Fibroblast of lung (primary cell): Measurements from ENCODE around the gene GMFB. TPM values are rescaled to one million over a fixed set of nuclear protein-coding genes. Genes with fewer than 3 reads are reported as not detected.

ENCODE experiments used
- DNase-seq, 2 donors: peaks; one replicate each; pipeline versions ENCODE4 v3.0.0 to v3.0.0-alpha.2; 2010; ENCODE audit warnings: low read depth in 2 of 2
- H2AFZ ChIP-seq: 2 replicates; pipeline ENCODE4 v1.5.1; 2012; ENCODE audit warnings: low read length, control low read depth, inconsistent platforms
- H3K27ac ChIP-seq: 2 replicates; pipeline ENCODE4 v1.5.1; 2011; ENCODE audit warnings: low read length, control low read depth; ENCODE audit not compliant: insufficient read depth
- H3K27me3 ChIP-seq: 2 replicates; pipeline ENCODE4 v1.5.1; 2011; ENCODE audit warnings: mild to moderate bottlenecking, low read length; ENCODE audit not compliant: control insufficient read depth, insufficient read depth
- H3K36me3 ChIP-seq: 2 replicates; pipeline ENCODE4 v1.5.1; 2011; ENCODE audit warnings: low read length; ENCODE audit not compliant: control insufficient read depth, insufficient read depth
- H3K4me1 ChIP-seq: 2 replicates; pipeline ENCODE4 v1.5.1; 2011; ENCODE audit warnings: low read length; ENCODE audit not compliant: control insufficient read depth, insufficient read depth; ENCODE audit errors: extremely low read depth
- H3K4me2 ChIP-seq: 2 replicates; pipeline ENCODE4 v1.5.1; 2011; ENCODE audit warnings: low read length, control low read depth; ENCODE audit not compliant: insufficient read depth; ENCODE audit errors: extremely low read depth
- H3K4me3 ChIP-seq, 4 experiments: fragments of 200-600 bp in 1 of 4; sonication (generic) in 1 of 4; replicated peaks in 1 of 4; 2 replicates each; pipeline ENCODE4 v1.5.1; 2011 to 2016; ENCODE audit warnings: low read length in 4 of 4, low read depth in 3 of 4, mild to moderate bottlenecking in 3 of 4, control low read depth in 2 of 4, inconsistent platforms in 1 of 4, mixed read lengths in 1 of 4; ENCODE audit not compliant: insufficient read depth in 1 of 4; ENCODE audit errors: control extremely low read depth in 1 of 4
- H3K79me2 ChIP-seq: 2 replicates; pipeline ENCODE4 v1.5.1; 2012; ENCODE audit warnings: mild to moderate bottlenecking, low read length, inconsistent platforms; ENCODE audit not compliant: control insufficient read depth, insufficient read depth
- H3K9ac ChIP-seq: 2 replicates; pipeline ENCODE4 v1.5.1; 2011; ENCODE audit warnings: mild to moderate bottlenecking, low read length, control low read depth; ENCODE audit not compliant: insufficient read depth
- H3K9me3 ChIP-seq: 2 replicates; pipeline ENCODE4 v1.5.1; 2012; ENCODE audit warnings: low read depth, low read length; ENCODE audit not compliant: control insufficient read depth, insufficient read depth
- H4K20me1 ChIP-seq: 2 replicates; pipeline ENCODE4 v1.5.1; 2011; ENCODE audit warnings: low read length; ENCODE audit not compliant: control insufficient read depth, insufficient read depth; ENCODE audit errors: extremely low read depth
- EZH2 ChIP-seq: IDR thresholded peaks from 2 replicates; pipeline ENCODE4 v1.5.1; 2012; ENCODE audit warnings: low read length, control low read depth, mild to moderate bottlenecking; ENCODE audit errors: missing control alignments
- polyA plus RNA-seq, 2 donors: library from polyadenylated mRNA; depleted of rRNA in 1 of 2; stranded (reverse) in 1 of 2; unstranded in 1 of 2; fragments of >200 nt; gene quantifications; 2 replicates each; pipeline ENCODE4 v1.2.1, GENCODE V29; 2011 to 2012; ENCODE audit warnings: missing spikeins in 1 of 2
- total RNA-seq: library from RNA; depleted of rRNA; stranded (reverse); fragments of >200 nt; gene quantifications from 2 replicates; pipeline ENCODE4 v1.2.1, GENCODE V29; 2014
- TF ChIP-seq, protein P1 (sequence below), 2 donors: IDR thresholded peaks in 1 of 2; conservative IDR thresholded peaks in 1 of 2; 1 replicate in 1 of 2; 2 replicates in 1 of 2; pipeline ENCODE4 v1.5.1; 2011 to 2012; ENCODE audit warnings: low read length in 2 of 2, control low read depth in 1 of 2, inconsistent platforms in 1 of 2, low read depth in 1 of 2, mild to moderate bottlenecking in 1 of 2

Gene GMFB
- total and polyA plus RNA-seq, 2 donors (not counting 1 experiment from before 2014, with no cell fraction given) = 69.2 to 85.5 TPM

DNA sequence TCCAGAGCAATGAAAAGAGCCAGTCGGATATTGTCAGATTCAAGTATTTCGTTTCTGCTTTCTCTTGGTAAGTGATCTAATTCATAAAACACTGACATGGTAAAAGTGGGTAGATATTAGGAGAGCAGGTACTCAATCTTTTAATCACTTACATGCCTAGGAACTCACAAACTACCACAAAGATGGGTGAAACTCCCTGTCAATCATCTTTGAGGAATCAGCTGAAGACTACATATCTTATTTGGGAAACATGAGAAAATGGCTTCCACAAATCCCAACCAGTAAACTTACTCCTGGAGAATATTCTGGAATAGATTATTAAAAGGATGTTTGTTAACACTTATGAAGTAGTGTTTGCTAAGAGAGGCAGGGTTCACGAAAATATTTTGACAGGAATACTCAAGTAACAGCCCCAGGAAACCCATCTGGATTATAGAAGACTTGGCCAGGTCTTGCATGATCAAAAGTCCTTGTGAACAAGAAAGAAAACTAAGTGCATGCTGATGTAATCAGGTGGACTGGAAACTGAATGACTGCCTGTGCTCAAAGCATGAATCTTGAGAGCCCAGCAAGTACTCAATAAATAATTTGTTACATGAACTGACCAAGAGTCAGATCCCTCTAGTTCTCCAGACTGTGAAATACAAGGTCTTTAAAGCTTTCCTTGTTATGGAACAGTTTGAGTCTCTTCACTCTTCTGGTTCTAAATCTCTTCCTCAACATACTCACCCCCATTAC is 63.1 kb downstream of the GMFB start:
- Histone ChIP-seq H3K79me2 (peaks cover 5% of the 10 kb centered on the region), H3K27ac (no peak overlapping the region), H2AFZ (no peak overlapping the region), H3K27me3 (no peaks in the 10 kb centered on the region), H4K20me1 (no peaks in the 10 kb centered on the region), H3K36me3 (peaks cover 4% of the 10 kb centered on the region), H3K4me1 (no peaks in the 10 kb centered on the region), H3K9me3 (no peaks in the 10 kb centered on the region), H3K9ac (no peak overlapping the region), H3K4me3 (no peak overlapping the region), H3K4me2 (no peak overlapping the region)
- no peak for DNase-seq
- TF ChIP-seq, protein P1, sequence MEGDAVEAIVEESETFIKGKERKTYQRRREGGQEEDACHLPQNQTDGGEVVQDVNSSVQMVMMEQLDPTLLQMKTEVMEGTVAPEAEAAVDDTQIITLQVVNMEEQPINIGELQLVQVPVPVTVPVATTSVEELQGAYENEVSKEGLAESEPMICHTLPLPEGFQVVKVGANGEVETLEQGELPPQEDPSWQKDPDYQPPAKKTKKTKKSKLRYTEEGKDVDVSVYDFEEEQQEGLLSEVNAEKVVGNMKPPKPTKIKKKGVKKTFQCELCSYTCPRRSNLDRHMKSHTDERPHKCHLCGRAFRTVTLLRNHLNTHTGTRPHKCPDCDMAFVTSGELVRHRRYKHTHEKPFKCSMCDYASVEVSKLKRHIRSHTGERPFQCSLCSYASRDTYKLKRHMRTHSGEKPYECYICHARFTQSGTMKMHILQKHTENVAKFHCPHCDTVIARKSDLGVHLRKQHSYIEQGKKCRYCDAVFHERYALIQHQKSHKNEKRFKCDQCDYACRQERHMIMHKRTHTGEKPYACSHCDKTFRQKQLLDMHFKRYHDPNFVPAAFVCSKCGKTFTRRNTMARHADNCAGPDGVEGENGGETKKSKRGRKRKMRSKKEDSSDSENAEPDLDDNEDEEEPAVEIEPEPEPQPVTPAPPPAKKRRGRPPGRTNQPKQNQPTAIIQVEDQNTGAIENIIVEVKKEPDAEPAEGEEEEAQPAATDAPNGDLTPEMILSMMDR (conservative IDR thresholded peaks at IDR 0.05 in 1 of 2, IDR thresholded peaks at IDR 0.05 in 1 of 2; ENCODE audit: low read depth in 1 of 2, low read length in 2 of 2) = no peak

DNA sequence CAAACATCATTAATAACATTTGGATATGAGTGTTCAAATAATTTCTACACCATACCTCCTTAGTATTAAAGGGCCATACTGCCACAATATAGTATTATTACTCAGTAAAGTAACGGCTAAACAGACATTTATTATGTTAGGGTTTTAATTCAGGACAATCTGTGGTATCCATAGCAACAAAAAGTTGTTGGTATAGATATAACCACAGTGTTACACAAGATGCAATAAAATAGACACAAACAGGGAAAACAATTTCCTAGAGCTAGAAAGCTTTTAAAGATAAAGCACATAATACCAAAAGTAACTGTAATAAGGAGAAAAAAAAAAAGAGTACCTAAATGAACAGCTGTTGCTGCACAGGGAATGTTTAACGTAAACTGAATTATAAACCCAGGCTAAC is 63.7 kb downstream of the GMFB start:
- Histone ChIP-seq H3K36me3 (peaks cover 4% of the 10 kb centered on the region), H3K27ac (no peak overlapping the region)
- TF ChIP-seq, protein P1 (conservative IDR thresholded peaks at IDR 0.05 in 1 of 2, IDR thresholded peaks at IDR 0.05 in 1 of 2; ENCODE audit: low read depth in 1 of 2, low read length in 2 of 2) = no peak
- no peak for TF ChIP-seq EZH2

More for the DNA sequence above, 63.7 kb downstream of the GMFB start:
- H3K79me2 ChIP-seq = peaks cover 2% of the 10 kb centered on the region
- H2AFZ ChIP-seq = no peak overlapping the region
- no peaks in the 10 kb centered on the region for H3K4me1 ChIP-seq
- no peaks in the 10 kb centered on the region for H3K27me3 ChIP-seq
- no peak for DNase-seq
- H3K4me3 ChIP-seq = no peak overlapping the region
- H3K9ac ChIP-seq = no peak overlapping the region
- H3K9me3 ChIP-seq = no peaks in the 10 kb centered on the region
- no peaks in the 10 kb centered on the region for H4K20me1 ChIP-seq
- H3K4me2 ChIP-seq = no peak overlapping the region

Other genes starting within 250 kb of the GMFB start
- gene CDKN3, start 92.0 kb downstream of the GMFB start, total RNA-seq = 9.5 and 51.5 TPM in 2 replicates
- gene CDKN3, start 92.0 kb downstream of the GMFB start, polyA plus RNA-seq = 27.0 and 104 TPM in 2 replicates
- 61.1 and 109 TPM in 2 replicates for gene CNIH1, start 47.6 kb downstream of the GMFB start, total RNA-seq
- gene CNIH1, start 47.6 kb downstream of the GMFB start, polyA plus RNA-seq = 261 and 301 TPM in 2 replicates
- gene CGRRF1, start 20.9 kb upstream of the GMFB start, total RNA-seq = 18.2 and 23.0 TPM in 2 replicates
- gene CGRRF1, start 20.9 kb upstream of the GMFB start, polyA plus RNA-seq = 11.7 and 15.8 TPM in 2 replicates
- gene SAMD4A, start 78.1 kb upstream of the GMFB start, total RNA-seq = 25.9 and 39.8 TPM in 2 replicates
- 9.3 and 12.2 TPM in 2 replicates for gene SAMD4A, start 78.1 kb upstream of the GMFB start, polyA plus RNA-seq